Liver (tissue), 9 donors: Measurements from ENCODE around the gene KYNU. TPM values are rescaled to one million over a fixed set of nuclear protein-coding genes. Genes with fewer than 3 reads are reported as not detected.
"Not testable (repeated sequence)": the region's sequence is repeated elsewhere in the genome, so short reads cannot be mapped to it uniquely, and the experiment has no call there.

Experiments used
- DNase-seq: peaks from one replicate; pipeline ENCODE4 v3.0.0-alpha.2; 2017; ENCODE audit warnings: low spot score
- H3K27ac ChIP-seq, 2 donors: one replicate each; pipeline ENCODE4 v1.7.0; 2013; ENCODE audit warnings: inconsistent platforms in 2 of 2, low read length in 2 of 2, control low read depth in 1 of 2, low read depth in 1 of 2, mild to moderate bottlenecking in 1 of 2
- H3K27me3 ChIP-seq, 4 donors: one replicate each; pipeline versions ENCODE4 v1.6.1 to v1.7.0; 2013; ENCODE audit warnings: low read length in 3 of 4, inconsistent platforms in 1 of 4, mild to moderate bottlenecking in 1 of 4, moderate library complexity in 1 of 4; ENCODE audit not compliant: control insufficient read depth in 4 of 4, insufficient read depth in 4 of 4
- H3K36me3 ChIP-seq, 4 donors: one replicate each; pipeline versions ENCODE4 v1.6.1 to v1.7.0; 2013; ENCODE audit warnings: low read length in 3 of 4, mild to moderate bottlenecking in 3 of 4, low read depth in 1 of 4, moderate library complexity in 1 of 4; ENCODE audit not compliant: control insufficient read depth in 4 of 4, insufficient read depth in 3 of 4
- H3K4me1 ChIP-seq, 4 donors: one replicate each; pipeline versions ENCODE4 v1.6.1 to v1.7.0; 2013; ENCODE audit warnings: low read length in 3 of 4, mild to moderate bottlenecking in 3 of 4, moderate library complexity in 1 of 4; ENCODE audit not compliant: control insufficient read depth in 4 of 4, insufficient read depth in 4 of 4
- H3K4me3 ChIP-seq, 3 donors: one replicate each; pipeline versions ENCODE4 v1.6.1 to v1.7.0; 2013; ENCODE audit warnings: low read length in 3 of 3, control low read depth in 1 of 3, low read depth in 1 of 3, mild to moderate bottlenecking in 1 of 3
- H3K9ac ChIP-seq, 2 donors: one replicate each; pipeline ENCODE4 v1.7.0; 2013; ENCODE audit warnings: low read length in 2 of 2, mild to moderate bottlenecking in 2 of 2, moderate library complexity in 2 of 2, control low read depth in 1 of 2, low read depth in 1 of 2
- H3K9me3 ChIP-seq, 4 donors: one replicate each; pipeline versions ENCODE4 v1.6.1 to v1.7.0; 2013; ENCODE audit warnings: low read length in 3 of 4; ENCODE audit not compliant: control insufficient read depth in 4 of 4
- EGR1 ChIP-seq, 2 donors: IDR thresholded peaks; 2 replicates each; pipeline ENCODE4 v1.6.1; 2016 to 2018; ENCODE audit warnings: antibody characterized with exemption in 2 of 2, low read depth in 2 of 2
- FOXA2 ChIP-seq: IDR thresholded peaks from 2 replicates; pipeline ENCODE4 v1.6.1; 2016; ENCODE audit warnings: antibody characterized with exemption
- GABPA ChIP-seq, 2 donors: IDR thresholded peaks in 1 of 2; conservative IDR thresholded peaks in 1 of 2; 2 replicates each; pipeline ENCODE4 v1.6.1; 2016; ENCODE audit warnings: antibody characterized with exemption in 2 of 2, mild to moderate bottlenecking in 1 of 2, moderate library complexity in 1 of 2
- HNF4A ChIP-seq, 2 donors: conservative IDR thresholded peaks; 2 replicates each; pipeline ENCODE4 v1.6.1; 2016; ENCODE audit warnings: antibody characterized with exemption in 2 of 2, mild to moderate bottlenecking in 2 of 2
- HNF4G ChIP-seq: IDR thresholded peaks from 2 replicates; pipeline ENCODE4 v1.6.1; 2016; ENCODE audit warnings: antibody characterized with exemption
- JUND ChIP-seq, 2 donors: IDR thresholded peaks; 2 replicates each; pipeline ENCODE4 v1.6.1; 2016; ENCODE audit warnings: antibody characterized with exemption in 2 of 2
- NR2F2 ChIP-seq: IDR thresholded peaks from 2 replicates; pipeline ENCODE4 v1.6.1; 2016; ENCODE audit warnings: antibody characterized with exemption
- RAD21 ChIP-seq, 2 donors: IDR thresholded peaks; 2 replicates each; pipeline ENCODE4 v1.6.1; 2016; ENCODE audit warnings: antibody characterized with exemption in 2 of 2, mild to moderate bottlenecking in 2 of 2
- RXRA ChIP-seq, 2 donors: IDR thresholded peaks; 2 replicates each; pipeline ENCODE4 v1.6.1; 2017 to 2018; ENCODE audit warnings: antibody characterized with exemption in 2 of 2, mild to moderate bottlenecking in 1 of 2
- SP1 ChIP-seq: IDR thresholded peaks from 2 replicates; pipeline ENCODE4 v1.6.1; 2018; ENCODE audit warnings: antibody characterized with exemption, mild to moderate bottlenecking
- YY1 ChIP-seq: IDR thresholded peaks from 2 replicates; pipeline ENCODE4 v1.6.1; 2016; ENCODE audit warnings: antibody characterized with exemption, mild to moderate bottlenecking
- WGBS: extraction: QIAGEN DNeasy Blood & Tissue Kit; methylation state at CpG from one replicate; pipeline ENCODE4 v1.1.7; 2013; 5-methylcytosine and 5-hydroxymethylcytosine counted together
- polyA plus RNA-seq, 2 donors: library from polyadenylated mRNA; stranded (reverse) in 1 of 2; unstranded in 1 of 2; fragments of 200-250 nt in 1 of 2; fragments of >200 nt in 1 of 2; fragmentation: Nextera tagmentation in 1 of 2; extraction: Ambion mirVana in 1 of 2; gene quantifications; one replicate each; pipeline versions ENCODE4 v1.2.1 to v1.2.3, GENCODE V29; 2013 to 2015
- total RNA-seq, 2 donors: library from RNA; depleted of rRNA; stranded (reverse); fragments of >200 nt; gene quantifications; one replicate each; pipeline ENCODE4 v1.2.3, GENCODE V29; 2014
- TF ChIP-seq, protein P1 (sequence below): IDR thresholded peaks from 2 replicates; pipeline ENCODE4 v1.6.1; 2016; ENCODE audit warnings: antibody characterized with exemption
- TF ChIP-seq, protein P2 (sequence below): fragments of 150-350 bp; IDR thresholded peaks from 2 replicates; pipeline ENCODE4 v1.5.1; 2017; ENCODE audit warnings: improper control_type of control experiment, low read depth, low read length; ENCODE audit not compliant: missing input control
- TF ChIP-seq, protein P3 (sequence below): IDR thresholded peaks from 2 replicates; pipeline ENCODE4 v1.6.1; 2016; ENCODE audit warnings: antibody characterized with exemption
- TF ChIP-seq, protein P4 (sequence below): IDR thresholded peaks from 2 replicates; pipeline ENCODE4 v1.6.1; 2016; ENCODE audit warnings: antibody characterized with exemption, mild to moderate bottlenecking
- donor health status: healthy.
- donor health status: healthy.
- donor health status: healthy.
- donor health status: healthy.
- donor health status: healthy.

KYNU gene
- total and polyA plus RNA-seq, 4 donors, result 24.0 to 64.3 (median 32.8) TPM

DNA sequence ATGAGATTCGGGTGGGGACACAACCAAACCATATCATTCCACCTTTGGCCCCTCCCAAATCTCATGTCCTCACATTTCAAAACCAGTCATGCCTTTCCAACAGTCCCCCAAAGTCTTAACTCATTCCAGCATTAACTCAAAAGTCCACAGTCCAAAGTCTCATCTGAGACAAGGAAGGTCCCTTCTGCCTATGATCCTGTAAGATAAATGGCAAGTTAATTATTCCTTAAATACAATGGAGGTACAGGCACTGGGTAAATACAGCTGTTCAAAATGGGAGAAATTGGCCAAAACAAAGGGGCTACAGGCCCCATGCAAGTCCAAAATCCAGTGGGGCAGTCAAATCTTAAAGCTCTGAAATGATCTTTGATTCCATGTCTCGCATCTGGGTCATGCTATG lies 71.3 kb downstream of the KYNU start:
- not testable (repeated sequence) for H3K27me3 ChIP-seq, DNase-seq, H3K27ac ChIP-seq, H3K9ac ChIP-seq, H3K4me3 ChIP-seq, H3K9me3 ChIP-seq
- WGBS, result 89% methylated on average over 2 of the region's 2 CpGs
- Histone ChIP-seq H3K36me3 (peaks cover 1 to 21% (median 3%) of the 10 kb centered on the region in 4 donors), H3K4me1 (peaks cover 6 to 13% (median 8%) of the 10 kb centered on the region in 4 donors)
- peak; percentile 5 to 31 for TF ChIP-seq HNF4A (conservative IDR thresholded peaks at IDR 0.05)

DNA sequence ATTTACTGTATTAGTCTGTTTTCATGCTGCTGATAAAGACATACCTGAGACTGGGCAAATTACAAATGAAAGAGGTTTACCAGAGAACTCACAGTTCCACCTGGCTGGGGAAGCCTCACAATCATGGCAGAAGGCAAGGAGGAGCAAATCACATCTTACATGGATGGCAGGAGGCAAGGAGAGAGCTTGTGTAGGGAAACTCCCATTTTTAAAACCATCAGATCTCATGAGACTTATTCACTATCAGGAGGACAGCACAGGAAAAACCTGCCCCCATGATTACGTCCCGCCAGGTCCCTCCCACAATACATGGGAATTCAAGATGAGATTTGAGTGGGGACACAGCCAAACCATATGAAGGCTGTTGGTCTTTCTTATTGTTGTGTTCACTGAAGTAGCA lies 72.9 kb downstream of the KYNU start:
- DNase-seq, result not testable (repeated sequence)

DNA sequence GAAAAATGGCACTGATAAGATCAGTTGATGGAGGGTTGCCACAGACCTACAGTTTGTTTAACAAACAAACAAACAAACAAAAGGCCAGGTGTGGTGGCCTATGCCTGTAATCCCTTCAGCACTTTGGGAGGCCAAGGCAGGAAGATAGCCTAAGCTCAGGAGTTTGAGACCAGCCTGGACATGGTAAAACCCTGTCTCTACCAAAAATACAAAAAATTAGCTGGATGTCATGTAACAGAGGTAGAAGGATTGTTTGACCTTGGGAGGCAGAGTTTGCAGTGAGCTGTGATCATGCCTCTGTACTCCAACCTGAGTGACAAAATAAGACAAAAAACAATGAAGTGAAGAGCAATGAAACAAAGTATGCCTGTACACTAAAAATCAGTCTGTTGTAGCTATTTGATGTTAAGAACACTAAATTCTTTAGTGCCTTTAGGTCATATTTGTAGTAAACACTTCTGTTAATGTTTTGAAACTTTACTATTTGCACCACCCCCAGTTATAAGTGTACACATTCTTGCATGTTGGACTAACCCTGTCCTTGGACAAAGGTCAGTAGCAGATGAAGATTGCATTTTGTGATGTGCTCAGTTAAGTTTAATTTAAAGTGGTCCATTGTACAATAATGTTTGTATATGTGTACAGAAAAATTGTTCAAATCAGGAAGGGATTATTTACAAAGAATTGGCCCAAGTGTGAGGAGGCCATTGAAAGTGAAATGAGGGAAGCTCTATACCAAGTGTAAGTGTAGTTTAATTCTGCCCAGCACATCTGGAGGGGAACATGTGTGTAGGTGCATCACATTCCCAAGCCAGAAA lies 73.9 kb downstream of the KYNU start:
- DNase-seq, result no peak
- H3K27ac ChIP-seq, result peak overlapping the region in 1 of 2 donors; percentile 4
- H3K4me3 ChIP-seq, result no peak overlapping the region
- no peaks in the 10 kb centered on the region for H3K27me3 ChIP-seq
- H3K36me3 ChIP-seq, result peaks cover 1 to 24% (median 13%) of the 10 kb centered on the region in 4 donors
- no peak overlapping the region for H3K9ac ChIP-seq
- no peaks in the 10 kb centered on the region for H3K9me3 ChIP-seq
- H3K4me1 ChIP-seq, result peaks cover 6 to 13% (median 8%) of the 10 kb centered on the region in 4 donors
- no peak for TF ChIP-seq GABPA (IDR thresholded peaks at IDR 0.05 in 1 of 2, conservative IDR thresholded peaks at IDR 0.05 in 1 of 2)
- TF ChIP-seq, protein P1, sequence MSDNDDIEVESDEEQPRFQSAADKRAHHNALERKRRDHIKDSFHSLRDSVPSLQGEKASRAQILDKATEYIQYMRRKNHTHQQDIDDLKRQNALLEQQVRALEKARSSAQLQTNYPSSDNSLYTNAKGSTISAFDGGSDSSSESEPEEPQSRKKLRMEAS, result peak; percentile 36
- peak; percentile 94 for TF ChIP-seq HNF4A (conservative IDR thresholded peaks at IDR 0.05)
- TF ChIP-seq, protein P2, sequence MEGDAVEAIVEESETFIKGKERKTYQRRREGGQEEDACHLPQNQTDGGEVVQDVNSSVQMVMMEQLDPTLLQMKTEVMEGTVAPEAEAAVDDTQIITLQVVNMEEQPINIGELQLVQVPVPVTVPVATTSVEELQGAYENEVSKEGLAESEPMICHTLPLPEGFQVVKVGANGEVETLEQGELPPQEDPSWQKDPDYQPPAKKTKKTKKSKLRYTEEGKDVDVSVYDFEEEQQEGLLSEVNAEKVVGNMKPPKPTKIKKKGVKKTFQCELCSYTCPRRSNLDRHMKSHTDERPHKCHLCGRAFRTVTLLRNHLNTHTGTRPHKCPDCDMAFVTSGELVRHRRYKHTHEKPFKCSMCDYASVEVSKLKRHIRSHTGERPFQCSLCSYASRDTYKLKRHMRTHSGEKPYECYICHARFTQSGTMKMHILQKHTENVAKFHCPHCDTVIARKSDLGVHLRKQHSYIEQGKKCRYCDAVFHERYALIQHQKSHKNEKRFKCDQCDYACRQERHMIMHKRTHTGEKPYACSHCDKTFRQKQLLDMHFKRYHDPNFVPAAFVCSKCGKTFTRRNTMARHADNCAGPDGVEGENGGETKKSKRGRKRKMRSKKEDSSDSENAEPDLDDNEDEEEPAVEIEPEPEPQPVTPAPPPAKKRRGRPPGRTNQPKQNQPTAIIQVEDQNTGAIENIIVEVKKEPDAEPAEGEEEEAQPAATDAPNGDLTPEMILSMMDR, result no peak
- peak in 1 of 2 donors; percentile 39 for TF ChIP-seq JUND (IDR thresholded peaks at IDR 0.05)
- TF ChIP-seq FOXA2, result peak; percentile 23
- peak; percentile 81 for TF ChIP-seq HNF4G
- peak; percentile 58 for TF ChIP-seq RXRA (IDR thresholded peaks at IDR 0.05)
- peak in 1 of 2 donors; percentile 17 for TF ChIP-seq RAD21 (IDR thresholded peaks at IDR 0.05)
- TF ChIP-seq, protein P3, sequence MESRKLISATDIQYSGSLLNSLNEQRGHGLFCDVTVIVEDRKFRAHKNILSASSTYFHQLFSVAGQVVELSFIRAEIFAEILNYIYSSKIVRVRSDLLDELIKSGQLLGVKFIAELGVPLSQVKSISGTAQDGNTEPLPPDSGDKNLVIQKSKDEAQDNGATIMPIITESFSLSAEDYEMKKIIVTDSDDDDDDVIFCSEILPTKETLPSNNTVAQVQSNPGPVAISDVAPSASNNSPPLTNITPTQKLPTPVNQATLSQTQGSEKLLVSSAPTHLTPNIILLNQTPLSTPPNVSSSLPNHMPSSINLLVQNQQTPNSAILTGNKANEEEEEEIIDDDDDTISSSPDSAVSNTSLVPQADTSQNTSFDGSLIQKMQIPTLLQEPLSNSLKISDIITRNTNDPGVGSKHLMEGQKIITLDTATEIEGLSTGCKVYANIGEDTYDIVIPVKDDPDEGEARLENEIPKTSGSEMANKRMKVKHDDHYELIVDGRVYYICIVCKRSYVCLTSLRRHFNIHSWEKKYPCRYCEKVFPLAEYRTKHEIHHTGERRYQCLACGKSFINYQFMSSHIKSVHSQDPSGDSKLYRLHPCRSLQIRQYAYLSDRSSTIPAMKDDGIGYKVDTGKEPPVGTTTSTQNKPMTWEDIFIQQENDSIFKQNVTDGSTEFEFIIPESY, result no peak
- no peak for TF ChIP-seq EGR1 (IDR thresholded peaks at IDR 0.05; ENCODE audit: low read depth in 2 of 2)
- TF ChIP-seq YY1, result peak; percentile 39
- no peak for TF ChIP-seq NR2F2
- TF ChIP-seq, protein P4, sequence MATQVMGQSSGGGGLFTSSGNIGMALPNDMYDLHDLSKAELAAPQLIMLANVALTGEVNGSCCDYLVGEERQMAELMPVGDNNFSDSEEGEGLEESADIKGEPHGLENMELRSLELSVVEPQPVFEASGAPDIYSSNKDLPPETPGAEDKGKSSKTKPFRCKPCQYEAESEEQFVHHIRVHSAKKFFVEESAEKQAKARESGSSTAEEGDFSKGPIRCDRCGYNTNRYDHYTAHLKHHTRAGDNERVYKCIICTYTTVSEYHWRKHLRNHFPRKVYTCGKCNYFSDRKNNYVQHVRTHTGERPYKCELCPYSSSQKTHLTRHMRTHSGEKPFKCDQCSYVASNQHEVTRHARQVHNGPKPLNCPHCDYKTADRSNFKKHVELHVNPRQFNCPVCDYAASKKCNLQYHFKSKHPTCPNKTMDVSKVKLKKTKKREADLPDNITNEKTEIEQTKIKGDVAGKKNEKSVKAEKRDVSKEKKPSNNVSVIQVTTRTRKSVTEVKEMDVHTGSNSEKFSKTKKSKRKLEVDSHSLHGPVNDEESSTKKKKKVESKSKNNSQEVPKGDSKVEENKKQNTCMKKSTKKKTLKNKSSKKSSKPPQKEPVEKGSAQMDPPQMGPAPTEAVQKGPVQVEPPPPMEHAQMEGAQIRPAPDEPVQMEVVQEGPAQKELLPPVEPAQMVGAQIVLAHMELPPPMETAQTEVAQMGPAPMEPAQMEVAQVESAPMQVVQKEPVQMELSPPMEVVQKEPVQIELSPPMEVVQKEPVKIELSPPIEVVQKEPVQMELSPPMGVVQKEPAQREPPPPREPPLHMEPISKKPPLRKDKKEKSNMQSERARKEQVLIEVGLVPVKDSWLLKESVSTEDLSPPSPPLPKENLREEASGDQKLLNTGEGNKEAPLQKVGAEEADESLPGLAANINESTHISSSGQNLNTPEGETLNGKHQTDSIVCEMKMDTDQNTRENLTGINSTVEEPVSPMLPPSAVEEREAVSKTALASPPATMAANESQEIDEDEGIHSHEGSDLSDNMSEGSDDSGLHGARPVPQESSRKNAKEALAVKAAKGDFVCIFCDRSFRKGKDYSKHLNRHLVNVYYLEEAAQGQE, result no peak
- TF ChIP-seq SP1, result peak; percentile 63

More for the DNA sequence above, 72.9 kb downstream of the KYNU start:
- Histone ChIP-seq H3K36me3 (peaks cover 1 to 23% (median 7%) of the 10 kb centered on the region in 4 donors), H3K4me1 (peaks cover 6 to 13% (median 8%) of the 10 kb centered on the region in 4 donors)
- not testable (repeated sequence) for H3K9ac ChIP-seq, H3K27ac ChIP-seq, H3K9me3 ChIP-seq, H3K4me3 ChIP-seq, H3K27me3 ChIP-seq
- 96% methylated on average over 2 of the region's 2 CpGs for WGBS
